HL-60/S4 (cell line): ENCODE data around the gene SLC45A3.

ENCODE experiments used
- in situ Hi-C: fragments of 300-500 bp; cut with MboI; formaldehyde crosslinking; loops from 2 replicates; pipeline ENCODE4 v1.14.3; 2022; ENCODE audit warnings: low sequenced_read_pairs

Gene SLC45A3

GRCh38 chr1:205612104-205612503 is 68.2 kb downstream of the SLC45A3 start:
- in situ Hi-C loops = no loop called here

DNA sequence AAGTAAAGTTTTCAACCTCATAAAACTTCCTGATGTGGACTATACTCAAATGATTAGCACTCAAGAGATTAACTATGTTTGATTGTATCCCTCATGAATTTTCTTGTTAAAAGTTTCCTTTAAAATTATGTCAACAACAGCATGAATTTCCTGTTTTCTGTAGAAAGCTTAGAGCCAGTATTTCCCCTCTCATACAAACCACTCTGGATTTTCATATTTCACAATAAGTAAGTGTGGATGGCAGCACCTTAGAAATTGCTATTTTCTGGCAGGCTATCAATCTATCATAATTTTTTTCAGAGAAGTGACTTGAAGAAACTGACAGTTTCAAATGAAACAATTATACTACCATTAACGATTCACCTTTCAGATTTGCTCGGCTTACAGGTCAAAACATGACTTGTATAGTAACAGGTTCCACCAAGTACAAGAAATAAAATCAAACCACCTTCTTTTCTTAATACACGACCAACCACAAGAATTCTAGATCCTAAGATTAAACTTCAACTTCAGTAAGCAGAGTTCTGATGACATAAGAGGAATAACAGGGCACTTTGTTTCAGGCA is 69.3 kb downstream of the SLC45A3 start:
- in situ Hi-C loops = no loop called here

DNA sequence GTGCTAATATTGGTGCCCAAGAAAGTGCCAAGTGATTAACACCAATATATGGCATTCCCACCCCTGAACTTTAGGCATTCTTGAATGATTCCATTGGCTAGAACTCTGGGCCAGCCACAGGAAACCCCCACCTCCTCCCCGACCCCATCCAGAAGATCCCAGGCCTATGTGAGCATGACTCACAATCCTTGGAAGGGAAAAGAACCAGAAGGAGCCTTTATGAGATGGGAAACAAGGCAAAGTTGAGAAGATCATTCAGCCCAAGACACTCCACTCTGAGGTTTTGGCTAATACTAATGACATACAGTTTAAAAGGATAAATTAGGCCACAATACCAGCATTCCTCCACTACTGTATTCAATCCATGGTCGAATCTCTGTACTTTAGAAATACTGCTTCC is 70.3 kb downstream of the SLC45A3 start:
- in situ Hi-C loops = no loop called here
